ENCODE measurements around the gene IL4R. TPM values are rescaled to one million over a fixed set of nuclear protein-coding genes. Genes with fewer than 3 reads are reported as not detected.

The IL4R gene
- total and polyA plus RNA-seq, 2 experiments from 2014 or later, result 6.4 to 17.6 TPM

DNA sequence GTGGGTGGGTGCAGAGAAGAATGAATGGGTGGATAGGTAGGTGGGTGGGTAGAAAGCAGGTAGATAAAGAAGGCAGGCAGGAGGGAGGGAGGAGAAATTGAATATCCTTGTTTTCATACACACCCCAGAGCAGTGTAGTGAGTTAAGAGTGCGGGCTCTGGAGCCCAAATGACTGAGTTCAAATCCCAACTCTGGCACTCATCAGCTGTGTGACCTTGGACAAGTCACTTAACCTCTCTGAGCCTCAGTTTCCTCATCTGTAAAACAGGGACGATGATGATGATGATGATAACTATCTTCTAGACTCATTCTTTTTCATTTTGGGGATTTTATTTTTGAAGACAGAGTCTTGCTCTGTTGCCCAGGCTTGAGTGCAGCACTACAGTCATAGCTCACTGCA, 86.2 kb downstream of the IL4R start:
- no peaks in the 10 kb centered on the region for H3K36me3 Mint-ChIP-seq (ENCODE audit: low read depth)
- H3K27me3 ChIP-seq (ENCODE audit: insufficient read depth), result no peaks in the 10 kb centered on the region
- H3K9me3 Mint-ChIP-seq, result no peaks in the 10 kb centered on the region; the same call in 2 of the 3 replicates
- no peak for ATAC-seq
- no peaks in the 10 kb centered on the region for H3F3A ChIP-seq (replicated peaks; ENCODE audit: low read depth)
- no peaks in the 10 kb centered on the region; the same call in 1 of the 2 replicates for H3K9me2 ChIP-seq (ENCODE audit: insufficient read depth)
- H3K4me1 ChIP-seq (ENCODE audit: insufficient read depth), result no peaks in the 10 kb centered on the region
- H3K27ac Mint-ChIP-seq, result no peak overlapping the region
- H3K27me3 Mint-ChIP-seq (ENCODE audit: insufficient read depth, low read depth, poor library complexity), result peaks cover 4% of the 10 kb centered on the region
- H3K4me3 Mint-ChIP-seq, result no peak overlapping the region
- no peaks in the 10 kb centered on the region for H4K20me1 ChIP-seq (replicated peaks; ENCODE audit: insufficient read depth)
- H3K79me2 ChIP-seq (replicated peaks; ENCODE audit: insufficient read depth), result no peaks in the 10 kb centered on the region
- no peak overlapping the region for H3K4me3 ChIP-seq
- H3K27ac ChIP-seq (ENCODE audit: low read depth), result no peak overlapping the region
- no peak for DNase-seq (ENCODE audit: low spot score)
- TF ChIP-seq ZNF114 (CRISPR knock-in tag; IDR thresholded peaks at IDR 0.05) (no peak), EZH2 (IDR thresholded peaks at IDR 0.05; ENCODE audit: low read depth, unreplicated experiment) (no peak)
- peaks cover 5% of the 10 kb centered on the region; the same call in 1 of the 3 replicates for H3K4me1 Mint-ChIP-seq
- no peaks in the 10 kb centered on the region for H3K36me3 ChIP-seq (ENCODE audit: insufficient read depth)
- H3K4me2 ChIP-seq, result no peak overlapping the region
- H2AFZ ChIP-seq, result no peak overlapping the region

DNA sequence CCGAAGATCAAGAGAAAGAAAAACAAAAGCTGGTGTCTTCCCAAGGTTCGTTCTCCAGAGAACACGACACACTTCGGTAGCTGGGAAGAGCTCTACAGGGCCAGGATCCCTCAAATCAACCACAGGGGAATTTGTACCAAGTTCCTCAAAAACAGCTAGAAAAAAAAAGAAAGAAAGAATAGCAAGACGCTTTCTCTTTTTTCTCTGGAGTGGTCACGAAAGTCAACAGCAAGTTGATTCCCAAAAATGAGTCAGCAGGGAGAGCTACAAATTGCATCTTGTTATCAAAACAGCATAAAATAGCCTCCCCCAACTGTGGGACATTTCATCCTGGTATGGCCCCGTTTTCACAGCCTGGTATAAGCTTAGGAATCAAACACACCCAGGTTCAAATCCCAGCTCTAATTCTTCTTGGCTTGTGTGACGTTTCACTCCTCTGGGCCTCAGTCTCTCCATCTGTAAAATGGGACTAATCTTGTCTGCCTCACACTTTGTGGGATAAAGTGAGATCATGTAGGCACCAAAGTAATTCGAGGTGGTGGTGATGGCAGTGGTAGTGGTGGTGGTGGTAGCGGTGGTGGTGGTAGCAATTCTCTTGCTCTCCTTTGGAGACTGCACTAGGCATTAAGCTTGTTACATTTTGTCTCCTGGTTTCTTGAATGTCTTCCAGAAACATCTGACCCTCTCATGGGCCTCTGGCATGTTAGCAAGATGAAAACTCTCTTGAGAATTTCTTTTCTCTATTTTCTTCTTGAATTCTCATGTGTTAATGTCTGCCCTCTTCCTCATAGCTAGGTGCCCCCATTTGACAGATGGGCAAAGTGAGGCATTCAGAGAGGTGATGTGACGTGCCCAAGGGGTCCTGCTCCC, 87.2 kb downstream of the IL4R start:
- H3K4me1 ChIP-seq (ENCODE audit: insufficient read depth), result no peaks in the 10 kb centered on the region
- no peak overlapping the region for H3K4me2 ChIP-seq
- no peaks in the 10 kb centered on the region; the same call in 1 of the 2 replicates for H3K9me2 ChIP-seq (ENCODE audit: insufficient read depth)
- Mint-ChIP-seq H3K4me1 (peaks cover 6% of the 10 kb centered on the region; the same call in 2 of the 3 replicates), H3K9me3 (no peaks in the 10 kb centered on the region), H3K27ac (no peak overlapping the region; the same call in 1 of the 2 replicates), H3K4me3 (no peak overlapping the region), H3K27me3 (ENCODE audit: insufficient read depth, low read depth, poor library complexity) (peaks cover 5% of the 10 kb centered on the region), H3K36me3 (ENCODE audit: low read depth) (no peaks in the 10 kb centered on the region)
- ATAC-seq (no peak), DNase-seq (ENCODE audit: low spot score) (no peak)
- no peak overlapping the region for H3K27ac ChIP-seq (ENCODE audit: low read depth)
- peak overlapping the region; percentile 86; the same call in 1 of the 2 replicates for H2AFZ ChIP-seq
- no peaks in the 10 kb centered on the region for H4K20me1 ChIP-seq (replicated peaks; ENCODE audit: insufficient read depth)
- no peaks in the 10 kb centered on the region for H3F3A ChIP-seq (replicated peaks; ENCODE audit: low read depth)
- no peaks in the 10 kb centered on the region for H3K79me2 ChIP-seq (replicated peaks; ENCODE audit: insufficient read depth)
- H3K27me3 ChIP-seq (ENCODE audit: insufficient read depth), result no peaks in the 10 kb centered on the region
- no peaks in the 10 kb centered on the region for H3K36me3 ChIP-seq (ENCODE audit: insufficient read depth)
- no peak overlapping the region for H3K4me3 ChIP-seq
- TF ChIP-seq, protein P1, sequence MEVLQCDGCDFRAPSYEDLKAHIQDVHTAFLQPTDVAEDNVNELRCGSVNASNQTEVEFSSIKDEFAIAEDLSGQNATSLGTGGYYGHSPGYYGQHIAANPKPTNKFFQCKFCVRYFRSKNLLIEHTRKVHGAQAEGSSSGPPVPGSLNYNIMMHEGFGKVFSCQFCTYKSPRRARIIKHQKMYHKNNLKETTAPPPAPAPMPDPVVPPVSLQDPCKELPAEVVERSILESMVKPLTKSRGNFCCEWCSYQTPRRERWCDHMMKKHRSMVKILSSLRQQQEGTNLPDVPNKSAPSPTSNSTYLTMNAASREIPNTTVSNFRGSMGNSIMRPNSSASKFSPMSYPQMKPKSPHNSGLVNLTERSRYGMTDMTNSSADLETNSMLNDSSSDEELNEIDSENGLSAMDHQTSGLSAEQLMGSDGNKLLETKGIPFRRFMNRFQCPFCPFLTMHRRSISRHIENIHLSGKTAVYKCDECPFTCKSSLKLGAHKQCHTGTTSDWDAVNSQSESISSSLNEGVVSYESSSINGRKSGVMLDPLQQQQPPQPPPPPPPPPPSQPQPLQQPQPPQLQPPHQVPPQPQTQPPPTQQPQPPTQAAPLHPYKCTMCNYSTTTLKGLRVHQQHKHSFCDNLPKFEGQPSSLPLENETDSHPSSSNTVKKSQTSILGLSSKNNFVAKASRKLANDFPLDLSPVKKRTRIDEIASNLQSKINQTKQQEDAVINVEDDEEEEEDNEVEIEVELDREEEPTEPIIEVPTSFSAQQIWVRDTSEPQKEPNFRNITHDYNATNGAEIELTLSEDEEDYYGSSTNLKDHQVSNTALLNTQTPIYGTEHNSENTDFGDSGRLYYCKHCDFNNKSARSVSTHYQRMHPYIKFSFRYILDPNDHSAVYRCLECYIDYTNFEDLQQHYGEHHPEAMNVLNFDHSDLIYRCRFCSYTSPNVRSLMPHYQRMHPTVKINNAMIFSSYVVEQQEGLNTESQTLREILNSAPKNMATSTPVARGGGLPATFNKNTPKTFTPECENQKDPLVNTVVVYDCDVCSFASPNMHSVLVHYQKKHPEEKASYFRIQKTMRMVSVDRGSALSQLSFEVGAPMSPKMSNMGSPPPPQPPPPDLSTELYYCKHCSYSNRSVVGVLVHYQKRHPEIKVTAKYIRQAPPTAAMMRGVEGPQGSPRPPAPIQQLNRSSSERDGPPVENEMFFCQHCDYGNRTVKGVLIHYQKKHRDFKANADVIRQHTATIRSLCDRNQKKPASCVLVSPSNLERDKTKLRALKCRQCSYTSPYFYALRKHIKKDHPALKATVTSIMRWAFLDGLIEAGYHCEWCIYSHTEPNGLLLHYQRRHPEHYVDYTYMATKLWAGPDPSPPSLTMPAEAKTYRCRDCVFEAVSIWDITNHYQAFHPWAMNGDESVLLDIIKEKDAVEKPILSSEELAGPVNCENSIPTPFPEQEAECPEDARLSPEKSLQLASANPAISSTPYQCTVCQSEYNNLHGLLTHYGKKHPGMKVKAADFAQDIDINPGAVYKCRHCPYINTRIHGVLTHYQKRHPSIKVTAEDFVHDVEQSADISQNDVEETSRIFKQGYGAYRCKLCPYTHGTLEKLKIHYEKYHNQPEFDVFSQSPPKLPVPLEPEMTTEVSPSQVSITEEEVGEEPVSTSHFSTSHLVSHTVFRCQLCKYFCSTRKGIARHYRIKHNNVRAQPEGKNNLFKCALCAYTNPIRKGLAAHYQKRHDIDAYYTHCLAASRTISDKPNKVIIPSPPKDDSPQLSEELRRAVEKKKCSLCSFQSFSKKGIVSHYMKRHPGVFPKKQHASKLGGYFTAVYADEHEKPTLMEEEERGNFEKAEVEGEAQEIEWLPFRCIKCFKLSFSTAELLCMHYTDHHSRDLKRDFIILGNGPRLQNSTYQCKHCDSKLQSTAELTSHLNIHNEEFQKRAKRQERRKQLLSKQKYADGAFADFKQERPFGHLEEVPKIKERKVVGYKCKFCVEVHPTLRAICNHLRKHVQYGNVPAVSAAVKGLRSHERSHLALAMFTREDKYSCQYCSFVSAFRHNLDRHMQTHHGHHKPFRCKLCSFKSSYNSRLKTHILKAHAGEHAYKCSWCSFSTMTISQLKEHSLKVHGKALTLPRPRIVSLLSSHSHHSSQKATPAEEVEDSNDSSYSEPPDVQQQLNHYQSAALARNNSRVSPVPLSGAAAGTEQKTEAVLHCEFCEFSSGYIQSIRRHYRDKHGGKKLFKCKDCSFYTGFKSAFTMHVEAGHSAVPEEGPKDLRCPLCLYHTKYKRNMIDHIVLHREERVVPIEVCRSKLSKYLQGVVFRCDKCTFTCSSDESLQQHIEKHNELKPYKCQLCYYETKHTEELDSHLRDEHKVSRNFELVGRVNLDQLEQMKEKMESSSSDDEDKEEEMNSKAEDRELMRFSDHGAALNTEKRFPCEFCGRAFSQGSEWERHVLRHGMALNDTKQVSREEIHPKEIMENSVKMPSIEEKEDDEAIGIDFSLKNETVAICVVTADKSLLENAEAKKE (CRISPR knock-in tag; IDR thresholded peaks at IDR 0.05), result no peak
- no peak for TF ChIP-seq CTCF (conservative IDR thresholded peaks at IDR 0.05; ENCODE audit: low read depth in 2 of 2)
- no peak for TF ChIP-seq STAT1 (IDR thresholded peaks at IDR 0.05; ENCODE audit: unreplicated experiment)
- no peak for TF ChIP-seq ZNF331 (CRISPR knock-in tag; IDR thresholded peaks at IDR 0.05; ENCODE audit: low read depth)
- no peak for TF ChIP-seq POLR2AphosphoS5 (IDR thresholded peaks at IDR 0.05; ENCODE audit: low read depth)
- TF ChIP-seq ZNF114 (CRISPR knock-in tag; IDR thresholded peaks at IDR 0.05), result no peak
- no peak for TF ChIP-seq JUNB (IDR thresholded peaks at IDR 0.05; ENCODE audit: unreplicated experiment)
- TF ChIP-seq EZH2 (IDR thresholded peaks at IDR 0.05; ENCODE audit: low read depth, unreplicated experiment), result no peak
- no peak for TF ChIP-seq EZH2phosphoT487 (IDR thresholded peaks at IDR 0.05; ENCODE audit: unreplicated experiment)
- TF ChIP-seq, protein P2, sequence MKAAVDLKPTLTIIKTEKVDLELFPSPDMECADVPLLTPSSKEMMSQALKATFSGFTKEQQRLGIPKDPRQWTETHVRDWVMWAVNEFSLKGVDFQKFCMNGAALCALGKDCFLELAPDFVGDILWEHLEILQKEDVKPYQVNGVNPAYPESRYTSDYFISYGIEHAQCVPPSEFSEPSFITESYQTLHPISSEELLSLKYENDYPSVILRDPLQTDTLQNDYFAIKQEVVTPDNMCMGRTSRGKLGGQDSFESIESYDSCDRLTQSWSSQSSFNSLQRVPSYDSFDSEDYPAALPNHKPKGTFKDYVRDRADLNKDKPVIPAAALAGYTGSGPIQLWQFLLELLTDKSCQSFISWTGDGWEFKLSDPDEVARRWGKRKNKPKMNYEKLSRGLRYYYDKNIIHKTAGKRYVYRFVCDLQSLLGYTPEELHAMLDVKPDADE (IDR thresholded peaks at IDR 0.05), result no peak
- TF ChIP-seq NANOG (IDR thresholded peaks at IDR 0.05; ENCODE audit: borderline replicate concordance), result no peak

Data from GM23338 (cell line).